Activated CD8-positive, alpha-beta memory T cell treated with anti-CD3 and anti-CD28 coated beads for 1 hour (primary cell): ENCODE results near the gene SND1.
"Not testable (repeated sequence)": the region's sequence is repeated elsewhere in the genome, so short reads cannot be mapped to it uniquely, and the experiment has no call there.

Experiments used
- DNase-seq, 2 donors: peaks; one replicate each; pipeline ENCODE4 v3.0.0-alpha.2; 2020; ENCODE audit warnings: low read depth in 1 of 2; ENCODE audit errors: extremely low read depth in 1 of 2

The SND1 gene

DNA sequence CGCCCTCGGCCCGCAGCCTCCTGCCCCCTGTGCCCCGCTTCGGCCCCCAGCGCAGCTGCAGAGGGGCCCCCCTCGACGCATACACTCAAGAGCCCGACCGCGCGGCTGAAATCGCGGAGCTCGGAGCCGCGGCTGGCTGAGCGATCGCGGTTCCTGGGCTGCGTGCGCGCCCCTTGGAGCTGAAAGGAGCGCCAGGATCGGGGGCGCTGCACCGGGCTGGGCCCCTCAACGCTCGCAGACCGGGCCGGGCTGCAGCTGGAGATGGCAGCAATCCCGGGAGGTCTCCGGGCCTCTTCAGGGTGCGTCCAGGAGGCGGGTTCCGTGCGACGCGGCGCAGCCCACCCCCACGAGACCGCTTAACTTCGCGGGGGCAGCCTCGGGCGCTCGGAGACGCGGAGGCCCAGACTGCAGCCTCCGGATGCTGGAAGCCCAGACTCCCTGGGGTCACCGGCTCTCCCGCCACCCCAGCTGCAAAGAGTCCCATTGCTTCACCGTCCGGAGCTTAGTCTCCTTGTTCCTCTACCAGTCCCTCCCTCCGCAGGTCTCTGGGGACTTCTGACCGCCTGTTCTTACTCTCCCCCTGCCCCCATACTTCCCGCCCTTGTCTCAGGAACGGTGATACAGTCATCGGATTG is 452.2 kb downstream of the SND1 start:
- DNase-seq = no peak

DNA sequence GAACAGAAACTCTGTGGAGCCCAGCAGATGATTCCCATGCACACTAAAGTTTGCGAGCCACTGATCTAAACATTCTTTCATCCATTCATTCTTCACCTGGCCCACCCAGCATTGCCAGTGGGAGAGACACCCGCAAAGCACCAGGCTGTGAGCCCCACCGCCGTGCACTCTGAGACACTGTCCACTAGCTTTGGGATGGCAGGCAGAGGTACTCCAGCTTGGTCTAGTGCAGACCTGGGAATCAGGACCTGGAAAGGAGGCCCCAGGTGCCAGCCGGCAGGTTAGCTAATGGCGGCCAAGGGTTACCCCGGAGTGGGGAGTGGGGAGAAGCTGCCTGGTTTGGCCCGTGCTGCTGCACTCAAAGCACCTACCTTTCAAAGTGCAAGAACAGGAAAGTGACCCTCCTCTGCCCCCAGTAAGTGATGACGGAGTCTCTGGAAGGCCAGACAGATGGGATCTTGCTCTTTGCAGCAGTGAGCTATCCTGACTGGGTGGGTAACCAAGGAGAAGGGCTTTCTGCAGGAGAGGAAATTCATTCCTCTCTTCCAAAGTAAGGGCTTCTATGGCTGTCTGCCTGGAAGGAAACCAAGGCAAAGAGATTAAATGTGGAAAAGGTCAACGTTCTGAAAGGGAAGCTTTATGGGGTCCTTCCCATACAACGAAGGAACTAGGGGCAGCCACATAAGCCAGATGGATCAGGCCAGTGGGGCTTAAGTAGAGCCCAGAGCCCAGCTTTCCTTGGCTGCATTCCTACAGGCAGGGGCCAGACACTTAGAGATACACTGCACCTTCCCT is 453.4 kb downstream of the SND1 start:
- DNase-seq = no peak

- DNase-seq = no peak
Measured at GRCh38 chr7:128106821-128107220, 454.8 kb downstream of the SND1 start.

GRCh38 chr7:128107516-128107915 is 455.5 kb downstream of the SND1 start:
- DNase-seq = not testable (repeated sequence)

DNA sequence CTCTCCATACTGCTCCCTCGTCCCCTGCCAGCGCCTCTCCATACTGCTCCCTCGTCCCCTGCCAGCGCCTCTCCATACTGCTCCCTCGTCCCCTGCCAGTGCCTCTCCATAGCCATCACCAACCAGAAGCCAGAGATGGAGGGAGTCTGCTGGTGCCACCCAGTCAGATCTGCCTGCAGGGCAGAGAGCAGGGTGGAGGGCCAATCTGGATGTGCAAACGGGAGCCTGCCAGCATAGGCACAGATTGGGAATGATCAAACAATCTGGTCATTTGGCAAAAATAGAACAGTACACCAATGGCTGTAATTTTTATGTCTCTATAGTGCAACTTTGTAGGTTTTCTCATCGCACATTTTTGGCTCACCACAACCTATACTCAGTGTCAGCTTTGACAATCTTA is 456.1 kb downstream of the SND1 start:
- no peak for DNase-seq

GRCh38 chr7:128108641-128109423 is 456.8 kb downstream of the SND1 start:
- DNase-seq = no peak

- DNase-seq = not testable (repeated sequence)
Measured at GRCh38 chr7:128109424-128109969, 457.5 kb downstream of the SND1 start.

DNA sequence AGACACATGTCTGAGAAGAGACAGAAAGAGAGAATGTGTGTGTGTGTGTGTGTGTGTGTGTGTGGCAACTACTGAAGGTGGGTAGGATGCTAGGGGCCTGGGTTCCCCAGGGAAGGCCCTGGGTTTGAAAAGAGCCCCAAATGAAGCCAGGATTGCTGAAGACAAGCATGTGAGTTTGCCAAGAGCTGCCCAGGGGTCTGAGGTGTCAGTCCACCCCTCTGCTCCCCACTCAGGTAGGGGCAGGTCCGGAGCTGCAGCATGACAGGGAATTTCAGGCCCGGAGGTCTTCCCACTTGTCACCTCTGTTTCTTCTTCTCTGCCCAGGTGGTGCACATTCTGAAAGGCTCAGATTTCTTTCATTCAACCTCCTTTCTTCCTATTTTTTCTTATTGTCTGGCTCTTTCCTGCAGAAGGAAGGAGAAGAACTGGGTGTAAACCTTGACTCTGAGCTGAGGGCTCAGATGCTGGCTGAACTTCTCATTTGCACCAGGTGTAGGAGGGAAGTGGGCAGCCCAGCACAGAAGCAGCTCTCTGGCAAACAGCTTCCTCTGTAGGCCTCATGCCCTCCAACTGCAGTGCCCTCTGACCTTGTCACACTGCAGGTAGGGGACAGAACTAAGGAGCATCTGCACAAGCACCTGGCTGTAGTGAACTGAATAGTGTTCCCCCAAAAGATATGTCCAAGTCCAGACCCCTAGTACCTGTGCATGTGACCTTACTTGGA is 458.8 kb downstream of the SND1 start:
- no peak for DNase-seq

GRCh38 chr7:128112018-128112780 is 460.2 kb downstream of the SND1 start:
- no peak for DNase-seq

- no peak for DNase-seq
Measured at GRCh38 chr7:128112781-128113221, 460.8 kb downstream of the SND1 start.

DNA sequence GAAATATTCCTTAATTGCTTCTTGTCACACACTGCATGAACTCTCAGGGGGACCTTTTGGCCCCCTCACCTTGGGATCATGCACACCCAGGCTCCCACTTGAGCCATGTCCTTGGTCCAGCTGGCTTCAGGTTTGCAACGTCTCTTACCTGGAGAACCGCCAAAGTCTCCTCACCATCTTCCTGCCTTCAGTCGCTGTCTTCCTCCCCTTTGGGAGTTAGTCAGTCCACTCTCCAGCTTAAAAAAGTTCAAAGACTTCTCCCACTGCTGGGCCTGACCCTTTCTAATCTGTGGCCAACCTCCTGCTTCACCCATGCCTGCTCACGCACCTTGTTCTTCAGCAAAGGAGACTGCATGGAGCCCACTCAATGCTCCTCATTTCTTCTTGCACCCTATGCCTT is 461.8 kb downstream of the SND1 start:
- no peak for DNase-seq

- DNase-seq = no peak
Measured at GRCh38 chr7:128114806-128115205, 462.8 kb downstream of the SND1 start.

- no peak for DNase-seq
Measured at GRCh38 chr7:128115336-128115820, 463.4 kb downstream of the SND1 start.

- no peak for DNase-seq
Measured at GRCh38 chr7:128115821-128116723, 464.1 kb downstream of the SND1 start.

DNA sequence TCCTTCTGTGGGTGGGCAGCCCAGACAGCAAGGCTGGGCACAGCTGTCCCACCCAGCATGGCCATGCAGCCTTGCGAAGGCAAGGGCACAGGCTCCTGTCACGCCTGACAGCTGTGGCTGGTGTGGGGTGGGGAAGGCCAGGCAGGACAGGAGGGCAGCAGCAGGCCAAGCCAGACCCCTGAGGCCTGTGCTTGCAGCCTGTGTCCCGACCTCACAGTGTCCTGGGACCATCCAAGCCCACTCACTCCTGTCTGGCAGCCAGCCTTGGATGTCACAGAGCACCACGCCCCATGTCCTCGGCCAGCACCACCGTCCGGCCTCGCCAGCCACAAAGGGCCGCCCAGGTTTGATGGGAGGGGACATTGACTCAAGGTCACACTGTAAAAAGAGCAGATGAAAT is 464.7 kb downstream of the SND1 start:
- no peak for DNase-seq

DNA sequence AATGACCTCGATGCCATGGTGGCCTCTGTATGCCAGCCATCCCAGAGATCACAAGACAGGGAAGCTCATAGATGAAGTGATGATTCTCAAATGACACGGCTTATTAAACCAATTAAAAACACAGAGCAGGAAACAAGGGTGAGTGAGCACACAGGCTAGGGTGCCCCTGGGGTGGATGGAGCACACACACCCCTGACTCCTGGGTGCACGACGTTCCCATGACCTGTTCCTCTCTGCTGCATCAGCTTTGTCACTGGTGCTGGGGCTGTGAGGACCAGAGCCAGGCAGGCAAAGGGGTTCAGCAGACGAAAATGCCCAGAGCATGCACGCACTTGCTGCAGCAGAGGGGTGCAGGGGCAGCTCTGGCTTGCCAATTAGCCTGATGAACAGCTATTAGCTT is 465.7 kb downstream of the SND1 start:
- no peak for DNase-seq

DNA sequence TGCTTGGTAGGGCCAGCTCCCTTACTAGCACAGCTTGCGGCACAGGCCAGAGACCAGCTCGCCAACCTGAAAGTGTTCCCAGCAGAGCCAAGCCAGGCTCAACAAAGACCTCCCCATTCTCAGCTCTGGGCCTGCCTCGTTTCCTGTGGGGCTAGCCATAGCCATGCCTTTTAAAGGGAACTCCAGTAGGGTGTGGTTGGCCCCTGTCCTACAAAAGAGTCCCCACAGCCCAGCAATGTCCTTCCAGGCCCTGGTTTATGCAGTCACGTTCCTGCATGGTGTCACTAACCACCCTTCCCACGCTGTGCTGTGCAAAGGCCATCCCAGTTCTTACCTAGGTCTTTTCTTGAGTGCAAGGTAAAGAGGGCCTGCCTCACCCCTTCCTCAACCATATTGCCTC is 467.0 kb downstream of the SND1 start:
- DNase-seq = no peak

GRCh38 chr7:128120116-128120515 is 468.1 kb downstream of the SND1 start:
- no peak for DNase-seq

DNA sequence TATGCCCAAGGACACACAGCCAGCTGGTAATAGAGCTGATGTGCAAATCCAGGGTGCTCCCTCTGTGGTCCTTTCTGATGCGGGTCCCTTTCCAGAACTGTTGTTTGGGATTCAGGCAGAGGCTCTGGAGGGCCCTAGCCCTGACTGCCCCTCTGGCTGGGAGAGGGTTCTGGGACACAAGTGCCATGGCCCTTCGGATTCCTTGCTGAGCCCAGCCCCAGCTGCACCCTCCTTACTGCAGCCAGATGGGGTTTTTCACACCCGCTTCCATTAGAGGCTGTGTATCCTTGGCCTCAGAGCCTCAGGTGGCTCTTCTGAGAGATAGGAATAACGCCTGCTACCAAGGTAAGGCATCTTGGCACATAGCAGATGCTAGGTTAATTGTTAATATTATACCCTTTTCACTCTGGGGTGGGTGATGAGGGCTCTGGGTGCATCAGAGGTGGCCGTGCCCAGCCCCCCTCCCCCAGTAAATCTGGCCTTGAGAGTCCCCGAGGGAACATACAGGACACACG is 469.0 kb downstream of the SND1 start:
- DNase-seq = no peak
